Duodenal mucosa (tissue), 2 donors: ENCODE measurements around the gene CIRBP.
A peak's percentile ranks its signal among the peaks of the same experiment; 100 is the strongest.

Source experiments
- H3K27ac ChIP-seq: one replicate; pipeline ENCODE4 v1.7.0; 2013; ENCODE audit warnings: low read depth, low read length
- H3K27me3 ChIP-seq, 2 donors: one replicate each; pipeline ENCODE4 v1.7.0; 2013; ENCODE audit warnings: low read length in 2 of 2, control low read depth in 1 of 2; ENCODE audit not compliant: insufficient read depth in 2 of 2, control insufficient read depth in 1 of 2
- H3K36me3 ChIP-seq, 2 donors: one replicate each; pipeline ENCODE4 v1.7.0; 2013; ENCODE audit warnings: low read length in 2 of 2, control low read depth in 1 of 2; ENCODE audit not compliant: insufficient read depth in 2 of 2, control insufficient read depth in 1 of 2
- H3K4me1 ChIP-seq, 2 donors: one replicate each; pipeline ENCODE4 v1.7.0; 2013; ENCODE audit warnings: low read length in 2 of 2, control low read depth in 1 of 2; ENCODE audit not compliant: insufficient read depth in 2 of 2, control insufficient read depth in 1 of 2
- H3K4me3 ChIP-seq, 2 donors: one replicate each; pipeline ENCODE4 v1.7.0; 2013; ENCODE audit warnings: low read length in 2 of 2, low read depth in 1 of 2
- H3K9ac ChIP-seq, 2 donors: one replicate each; pipeline ENCODE4 v1.7.0; 2013; ENCODE audit warnings: low read length in 2 of 2, low read depth in 1 of 2
- H3K9me3 ChIP-seq, 2 donors: one replicate each; pipeline ENCODE4 v1.7.0; 2013; ENCODE audit warnings: low read length in 2 of 2, control low read depth in 1 of 2; ENCODE audit not compliant: control insufficient read depth in 1 of 2

Gene CIRBP

GRCh38 chr19:1263188-1263587 is 5.9 kb upstream of the CIRBP start:
- Histone ChIP-seq H3K4me3 (peak overlapping the region in 1 of 2 donors; percentile 43), H3K9me3 (no peaks in the 10 kb centered on the region), H3K9ac (peak overlapping the region; percentile 12 to 96), H3K4me1 (peaks cover 63 to 71% of the 10 kb centered on the region in 2 donors), H3K27me3 (no peaks in the 10 kb centered on the region), H3K27ac (peak overlapping the region; percentile 99), H3K36me3 (no peaks in the 10 kb centered on the region)

- Histone ChIP-seq H3K9me3 (no peaks in the 10 kb centered on the region), H3K36me3 (no peaks in the 10 kb centered on the region), H3K27me3 (no peaks in the 10 kb centered on the region), H3K4me3 (peak overlapping the region in 1 of 2 donors; percentile 29), H3K4me1 (peaks cover 53 to 72% of the 10 kb centered on the region in 2 donors), H3K27ac (peak overlapping the region; percentile 81), H3K9ac (peak overlapping the region in 1 of 2 donors; percentile 25)
These were observed 4.1 kb upstream of the CIRBP start for GRCh38 chr19:1264801-1265614.

GRCh38 chr19:1265615-1266128 is 3.5 kb upstream of the CIRBP start:
- Histone ChIP-seq H3K4me1 (peaks cover 53 to 73% of the 10 kb centered on the region in 2 donors), H3K27ac (peak overlapping the region; percentile 87), H3K36me3 (peaks cover 0 to 1% of the 10 kb centered on the region in 2 donors), H3K9me3 (no peaks in the 10 kb centered on the region), H3K4me3 (peak overlapping the region; percentile 65 to 68), H3K9ac (peak overlapping the region; percentile 54 to 56), H3K27me3 (no peaks in the 10 kb centered on the region)

GRCh38 chr19:1266129-1266915 is 2.8 kb upstream of the CIRBP start:
- Histone ChIP-seq H3K36me3 (peaks cover 5 to 8% of the 10 kb centered on the region in 2 donors), H3K9me3 (no peaks in the 10 kb centered on the region), H3K27me3 (no peaks in the 10 kb centered on the region), H3K4me3 (peak overlapping the region; percentile 65 to 68), H3K9ac (peak overlapping the region; percentile 54 to 56), H3K27ac (peak overlapping the region; percentile 87), H3K4me1 (peaks cover 59 to 76% of the 10 kb centered on the region in 2 donors)

GRCh38 chr19:1266916-1267476 is 2.1 kb upstream of the CIRBP start:
- Histone ChIP-seq H3K9me3 (no peaks in the 10 kb centered on the region), H3K4me3 (peak overlapping the region; percentile 54 to 65), H3K27me3 (no peaks in the 10 kb centered on the region), H3K27ac (peak overlapping the region; percentile 87), H3K4me1 (peaks cover 59 to 76% of the 10 kb centered on the region in 2 donors), H3K36me3 (peaks cover 11 to 14% of the 10 kb centered on the region in 2 donors), H3K9ac (peak overlapping the region; percentile 18 to 48)

GRCh38 chr19:1267477-1268225 is 1.5 kb upstream of the CIRBP start:
- Histone ChIP-seq H3K4me3 (peak overlapping the region; percentile 54 to 65), H3K9me3 (no peaks in the 10 kb centered on the region), H3K9ac (peak overlapping the region; percentile 18 to 48), H3K27me3 (no peaks in the 10 kb centered on the region), H3K4me1 (peaks cover 58 to 75% of the 10 kb centered on the region in 2 donors), H3K27ac (no peak overlapping the region), H3K36me3 (peaks cover 16 to 21% of the 10 kb centered on the region in 2 donors)

- no peaks in the 10 kb centered on the region for H3K9me3 ChIP-seq
- H3K36me3 ChIP-seq = peaks cover 24 to 29% of the 10 kb centered on the region in 2 donors
- peaks cover 57 to 76% of the 10 kb centered on the region in 2 donors for H3K4me1 ChIP-seq
- H3K27me3 ChIP-seq = no peaks in the 10 kb centered on the region
- H3K9ac ChIP-seq = peak overlapping the region; percentile 10 to 51
- peak overlapping the region; percentile 62 for H3K27ac ChIP-seq
- H3K4me3 ChIP-seq = peak overlapping the region; percentile 11 to 29
These were observed 687 bp upstream of the CIRBP start for GRCh38 chr19:1268226-1269064.

- Histone ChIP-seq H3K9me3 (no peaks in the 10 kb centered on the region), H3K4me1 (peaks cover 65 to 84% of the 10 kb centered on the region in 2 donors), H3K36me3 (peaks cover 30 to 41% of the 10 kb centered on the region in 2 donors), H3K9ac (peak overlapping the region; percentile 86 to 98), H3K27ac (peak overlapping the region; percentile 98), H3K4me3 (peak overlapping the region; percentile 96 to 100), H3K27me3 (no peaks in the 10 kb centered on the region)
These were observed 513 bp downstream of the CIRBP start for GRCh38 chr19:1269478-1270212.
